ENCODE data around the gene TMEM40.
A peak's percentile ranks its signal among the peaks of the same experiment; 100 is the strongest.
"Not testable (repeated sequence)": the region's sequence is repeated elsewhere in the genome, so short reads cannot be mapped to it uniquely, and the experiment has no call there.

The TMEM40 gene

GRCh38 chr3:12748477-12748876, 10.6 kb downstream of the TMEM40 start:
- DNase-seq, result no peak

- DNase-seq, result no peak
Observed at GRCh38 chr3:12746419-12746818, 12.6 kb downstream of the TMEM40 start.

- DNase-seq, result no peak
Observed at GRCh38 chr3:12744326-12744725, 14.7 kb downstream of the TMEM40 start.

GRCh38 chr3:12743583-12743982, 15.5 kb downstream of the TMEM40 start:
- DNase-seq, result no peak

- no peak for DNase-seq
Observed at GRCh38 chr3:12742330-12743107, 16.5 kb downstream of the TMEM40 start.

GRCh38 chr3:12741209-12741608, 17.9 kb downstream of the TMEM40 start:
- no peak for DNase-seq

- DNase-seq, result no peak
Observed at GRCh38 chr3:12737833-12738232, 21.2 kb downstream of the TMEM40 start.

- no peak for DNase-seq
Observed at GRCh38 chr3:12737319-12737718, 21.7 kb downstream of the TMEM40 start.

GRCh38 chr3:12734960-12735359, 24.1 kb downstream of the TMEM40 start:
- DNase-seq, result no peak

GRCh38 chr3:12733566-12733965, 25.5 kb downstream of the TMEM40 start:
- DNase-seq, result no peak

- DNase-seq, result no peak
Observed at GRCh38 chr3:12730506-12731242, 28.4 kb downstream of the TMEM40 start.

- no peak for DNase-seq
Observed at GRCh38 chr3:12729051-12729651, 29.9 kb downstream of the TMEM40 start.

GRCh38 chr3:12727937-12728336, 31.1 kb downstream of the TMEM40 start:
- no peak for DNase-seq

- DNase-seq, result no peak
Observed at GRCh38 chr3:12727481-12727880, 31.6 kb downstream of the TMEM40 start.

- no peak for DNase-seq
Observed at GRCh38 chr3:12725436-12725835, 33.6 kb downstream of the TMEM40 start.

- no peak for DNase-seq
Observed at GRCh38 chr3:12724794-12725193, 34.3 kb downstream of the TMEM40 start.

- not testable (repeated sequence) for DNase-seq
Observed at GRCh38 chr3:12723362-12723761, 35.7 kb downstream of the TMEM40 start.

- DNase-seq, result no peak
Observed at GRCh38 chr3:12722226-12722625, 36.8 kb downstream of the TMEM40 start.

- peak; percentile 34 to 60 for DNase-seq
Observed at GRCh38 chr3:12719984-12720898, 38.8 kb downstream of the TMEM40 start.

GRCh38 chr3:12719541-12719940, 39.5 kb downstream of the TMEM40 start:
- DNase-seq, result no peak

GRCh38 chr3:12716605-12717151, 42.4 kb downstream of the TMEM40 start:
- DNase-seq, result no peak

- DNase-seq, result no peak
Observed at GRCh38 chr3:12714278-12714677, 44.8 kb downstream of the TMEM40 start.

GRCh38 chr3:12710062-12710461, 49.0 kb downstream of the TMEM40 start:
- DNase-seq, result no peak
